Endothelial cell of umbilical vein (primary cell): ENCODE results near the gene SPTLC1. TPM values are rescaled to one million over a fixed set of nuclear protein-coding genes. Genes with fewer than 3 reads are reported as not detected.
A peak's percentile ranks its signal among the peaks of the same experiment; 100 is the strongest.

Source experiments
- BruUV-seq: library from RNA; stranded (reverse); fragments of 400-500 nt; replicated peaks from 2 replicates; lab custom pipeline; 2021; lab: Mats Ljungman, UMichigan
- CTCF ChIA-PET: fragments of 300-600, 350-600 bp; sonication (Branson Sonifier 250); formaldehyde crosslinking; loops from one replicate; lab custom pipeline; 2021; ENCODE audit warnings: antibody characterized with exemption, inconsistent platforms; lab: Charles Lee
- POLR2A ChIA-PET: fragments of 300-600, 350-600 bp; sonication (Branson Sonifier 250); formaldehyde crosslinking; loops from one replicate; lab custom pipeline; 2021; ENCODE audit warnings: antibody characterized with exemption, inconsistent platforms; lab: Charles Lee
- DNase-seq: peaks from one replicate; pipeline ENCODE4 v3.0.0-alpha.2; 2011; ENCODE audit warnings: low read depth, low spot score
- FAIRE-seq: peaks from 2 replicates; lab custom pipeline; 2011; peaks lifted over from hg19 to GRCh38; lab: Jason Lieb, UNC
- H2AFZ ChIP-seq: 2 replicates; pipeline ENCODE4 v1.6.0; 2012; ENCODE audit warnings: low read depth, low read length, control low read depth, inconsistent platforms
- H3K27ac ChIP-seq: 2 replicates; pipeline ENCODE4 v1.5.1; 2011; ENCODE audit warnings: low read depth, mild to moderate bottlenecking, control low read depth, low read length, moderate library complexity; ENCODE audit not compliant: insufficient read depth
- H3K27me3 ChIP-seq, 2 experiments: 2 replicates each; pipeline versions ENCODE4 v1.6.0 to v1.6.1; 2011; ENCODE audit warnings: low read length in 2 of 2, mixed read lengths in 1 of 2; ENCODE audit not compliant: control insufficient read depth in 2 of 2, insufficient read depth in 2 of 2
- H3K36me3 ChIP-seq, 2 experiments: 2 replicates in 1 of 2; 3 replicates in 1 of 2; pipeline ENCODE4 v1.5.1; 2011; ENCODE audit warnings: low read length in 2 of 2, mild to moderate bottlenecking in 1 of 2, moderate library complexity in 1 of 2; ENCODE audit not compliant: control insufficient read depth in 2 of 2, insufficient read depth in 2 of 2; ENCODE audit errors: extremely low read depth in 1 of 2
- H3K4me1 ChIP-seq: 3 replicates; pipeline ENCODE4 v1.5.1; 2011; ENCODE audit warnings: mild to moderate bottlenecking, low read length; ENCODE audit not compliant: control insufficient read depth, insufficient read depth; ENCODE audit errors: extremely low read depth
- H3K4me2 ChIP-seq: 2 replicates; pipeline ENCODE4 v1.6.1; 2011; ENCODE audit warnings: low read length, control low read depth, mixed read lengths; ENCODE audit not compliant: insufficient read depth
- H3K4me3 ChIP-seq, 3 experiments: fragments of 200-600 bp in 1 of 3; sonication (generic), shearing (Covaris generic) in 1 of 3; replicated peaks in 1 of 3; 2 replicates each; pipeline ENCODE4 v1.5.1; 2011 to 2016; ENCODE audit warnings: control low read depth in 3 of 3, low read length in 3 of 3, mild to moderate bottlenecking in 2 of 3, inconsistent platforms in 1 of 3, low read depth in 1 of 3, moderate library complexity in 1 of 3; ENCODE audit not compliant: insufficient read depth in 1 of 3
- H3K79me2 ChIP-seq: 2 replicates; pipeline ENCODE4 v1.6.0; 2012; ENCODE audit warnings: low read length, inconsistent platforms; ENCODE audit not compliant: control insufficient read depth, insufficient read depth
- H3K9ac ChIP-seq: replicated peaks from 2 replicates; pipeline ENCODE3; 2011; ENCODE audit warnings: low read length, control low read depth; ENCODE audit not compliant: insufficient read depth; ENCODE audit errors: extremely low read depth
- H3K9me1 ChIP-seq: replicated peaks from 3 replicates; pipeline ENCODE4 v1.6.0; 2011; ENCODE audit warnings: mild to moderate bottlenecking, low read length; ENCODE audit not compliant: control insufficient read depth, insufficient read depth; ENCODE audit errors: extremely low read depth
- H3K9me3 ChIP-seq: replicated peaks from 2 replicates; pipeline ENCODE4 v1.5.1; 2012; ENCODE audit warnings: low read length, inconsistent platforms; ENCODE audit not compliant: control insufficient read depth, insufficient read depth
- H4K20me1 ChIP-seq: replicated peaks from 2 replicates; pipeline ENCODE3; 2011; ENCODE audit warnings: mild to moderate bottlenecking, low read length; ENCODE audit not compliant: control insufficient read depth, insufficient read depth; ENCODE audit errors: extremely low read depth
- CTCF ChIP-seq, 2 donors: IDR thresholded peaks; 1 replicate in 1 of 2; 2 replicates in 1 of 2; pipeline ENCODE4 v1.5.1; 2011; ENCODE audit warnings: low read length in 2 of 2, mild to moderate bottlenecking in 2 of 2, moderate library complexity in 2 of 2, control low read depth in 1 of 2, inconsistent platforms in 1 of 2, low read depth in 1 of 2; ENCODE audit not compliant: insufficient read depth in 1 of 2; ENCODE audit errors: extremely low read depth in 1 of 2
- EZH2 ChIP-seq: IDR thresholded peaks from 2 replicates; pipeline ENCODE4 v1.6.1; 2012; ENCODE audit warnings: borderline replicate concordance, low read depth, mild to moderate bottlenecking, moderate library complexity, low read length, inconsistent platforms; ENCODE audit not compliant: severe bottlenecking
- dilution Hi-C: fragments of 300-500 bp; cut with MboI; formaldehyde crosslinking; loops from one replicate; pipeline ENCODE4 v1.15.0; 2019; ENCODE audit warnings: low sequenced_read_pairs; ENCODE audit not compliant: extremely low pct_ligation_motif_present
- intact Hi-C: fragments of 100-400 bp; cut with micrococcal nuclease; formaldehyde crosslinking; loops from one replicate; pipeline ENCODE4 v1.10.0; 2022
- polyA plus RNA-seq, 4 experiments: library from polyadenylated mRNA; depleted of rRNA in 3 of 4; stranded (reverse) in 3 of 4; unstranded in 1 of 4; fragments of >200 nt; gene quantifications; 2 replicates each; pipeline versions ENCODE4 v1.2.1 to v1.2.3, GENCODE V29; 2011 to 2012; ENCODE audit warnings: missing spikeins in 1 of 4
- total RNA-seq: library from RNA; stranded (reverse); gene quantifications from 2 replicates; pipeline ENCODE4 v1.2.3, GENCODE V29; 2021

SPTLC1 gene
- total and polyA plus RNA-seq, 2 donors (not counting 3 experiments of a cell fraction or from before 2014, with no cell fraction given) = 35.9 to 68.5 TPM

GRCh38 chr9:92140074-92140753 lies 25.0 kb upstream of the SPTLC1 start:
- H3K9me3 ChIP-seq = no peaks in the 10 kb centered on the region
- TF ChIP-seq CTCF (IDR thresholded peaks at IDR 0.05; ENCODE audit: extremely low read depth in 1 of 2, insufficient read depth in 1 of 2, low read depth in 1 of 2, low read length in 2 of 2) = peak; percentile 90 to 99
- no peak for TF ChIP-seq EZH2
- H3K79me2 ChIP-seq = no peaks in the 10 kb centered on the region
- POLR2A ChIA-PET = interaction anchor here (1.1 kb wide), 1 partner anchor 72 kb away, joined by 3 read pairs; no protein-coding TSS in a partner anchor
- intact Hi-C loops (loop anchor here (1.0 to 5.0 kb wide), 3 partner anchors 67 to 494 kb away; no protein-coding TSS in a partner anchor), dilution Hi-C loops (no loop called here)
- no peaks in the 10 kb centered on the region for H3K9me1 ChIP-seq
- no peak overlapping the region for H2AFZ ChIP-seq
- H3K36me3 ChIP-seq = no peaks in the 10 kb centered on the region
- DNase-seq (peak; percentile 72), FAIRE-seq (peak; percentile 76)
- no peaks in the 10 kb centered on the region for H4K20me1 ChIP-seq
- no peaks in the 10 kb centered on the region for H3K27me3 ChIP-seq
- H3K9ac ChIP-seq = no peak overlapping the region
- H3K4me2 ChIP-seq = peak overlapping the region; percentile 63
- peaks cover 5% of the 10 kb centered on the region for H3K4me1 ChIP-seq
- no peak overlapping the region for H3K27ac ChIP-seq
- no TSS peak for BruUV-seq
- CTCF ChIA-PET = interaction anchor here (0.9 to 9.0 kb wide), 38 partner anchors 7 to 495 kb away, joined by 3 to 239 read pairs (median 8); partner anchors contain the start of genes CENPP and NOL8
- no peak overlapping the region for H3K4me3 ChIP-seq
